GM12878 (cell line): ENCODE measurements around the gene LARGE1. TPM values are rescaled to one million over a fixed set of nuclear protein-coding genes. Genes with fewer than 3 reads are reported as not detected.

Experiments used
- ATAC-seq: fragments of 200-7000 bp; cut with Tn5 transposase; 3 replicates; pipeline ENCODE4 v1.9.1; 2020; ENCODE audit warnings: mild to moderate bottlenecking, moderate library complexity
- BruUV-seq: library from RNA; stranded (reverse); fragments of 400-500 nt; replicated peaks from 2 replicates; lab custom pipeline; 2021; lab: Mats Ljungman, UMichigan
- CTCF ChIA-PET: fragments of 300-600 bp; sonication (Branson Sonifier 250); formaldehyde crosslinking; extraction: SDS; loops from one replicate; lab custom pipeline; 2021; ENCODE audit warnings: inconsistent platforms; lab: Yijun Ruan, JAX
- POLR2A ChIA-PET: fragments of 350-600 bp; formaldehyde crosslinking; extraction: SDS; loops from one replicate; lab custom pipeline; 2021; ENCODE audit warnings: inconsistent platforms; lab: Charles Lee
- RAD21 ChIA-PET: fragments of 300-600 bp; sonication (Branson Sonifier 250); formaldehyde crosslinking; loops from one replicate; lab custom pipeline; 2023; ENCODE audit warnings: antibody characterized with exemption; ENCODE audit not compliant: unreplicated experiment; lab: Charles Lee
- SMC1A ChIA-PET: fragments of 300-600 bp; sonication (Branson Sonifier 250); formaldehyde crosslinking; loops from one replicate; lab custom pipeline; 2023; ENCODE audit not compliant: unreplicated experiment, uncharacterized antibody; lab: Charles Lee
- DNase-seq: peaks from one replicate; pipeline ENCODE4 v3.0.0-alpha.2; 2011; ENCODE audit warnings: low read depth, low spot score
- FAIRE-seq: peaks from 3 replicates; lab custom pipeline; 2011; peaks lifted over from hg19 to GRCh38; lab: Jason Lieb, UNC
- H2AFZ ChIP-seq: 2 replicates; pipeline ENCODE4 v1.6.0; 2011; ENCODE audit warnings: low read depth, low read length, control low read depth; ENCODE audit not compliant: control insufficient read depth
- H3K27ac ChIP-seq: 2 replicates; pipeline ENCODE4 v1.5.1; 2011; ENCODE audit warnings: control low read depth; ENCODE audit not compliant: control insufficient read depth, insufficient read depth
- H3K27me3 ChIP-seq, 2 experiments: replicated peaks in 1 of 2; 2 replicates each; pipeline versions ENCODE4 v1.6.0 to v1.6.1; 2011; ENCODE audit warnings: low read length in 1 of 2; ENCODE audit not compliant: control insufficient read depth in 2 of 2, insufficient read depth in 2 of 2
- H3K36me3 ChIP-seq, 2 experiments: 2 replicates each; pipeline ENCODE4 v1.5.1; 2011; ENCODE audit warnings: low read length in 1 of 2; ENCODE audit not compliant: control insufficient read depth in 2 of 2, insufficient read depth in 2 of 2
- H3K4me1 ChIP-seq: 2 replicates; pipeline ENCODE4 v1.6.1; 2011; ENCODE audit warnings: mild to moderate bottlenecking, low read length, moderate library complexity, mixed read lengths; ENCODE audit not compliant: control insufficient read depth, insufficient read depth
- H3K4me2 ChIP-seq: 2 replicates; pipeline ENCODE4 v1.6.0; 2011; ENCODE audit warnings: control low read depth; ENCODE audit not compliant: control insufficient read depth, insufficient read depth
- H3K4me3 ChIP-seq: fragments of 200-600 bp; sonication (generic); 2 replicates; pipeline ENCODE4 v1.5.1; 2016
- H3K79me2 ChIP-seq: 2 replicates; pipeline ENCODE4 v1.6.0; 2011; ENCODE audit warnings: low read length; ENCODE audit not compliant: control insufficient read depth, insufficient read depth
- H3K9ac ChIP-seq: 2 replicates; pipeline ENCODE4 v1.8.0; 2011; ENCODE audit warnings: low read length, control low read depth, mixed read lengths; ENCODE audit not compliant: control insufficient read depth, insufficient read depth
- H3K9me3 ChIP-seq: replicated peaks from 3 replicates; pipeline ENCODE4 v1.5.1; 2011; ENCODE audit warnings: mild to moderate bottlenecking, low read length; ENCODE audit not compliant: control insufficient read depth, insufficient read depth
- H4K20me1 ChIP-seq: 2 replicates; pipeline ENCODE4 v1.6.0; 2011; ENCODE audit not compliant: control insufficient read depth, insufficient read depth
- RFX5 ChIP-seq: IDR thresholded peaks from 2 replicates; pipeline ENCODE4 v1.6.1; 2011; ENCODE audit warnings: low read depth, low read length, improper control_type of control experiment
- TCF12 ChIP-seq: IDR thresholded peaks from 2 replicates; pipeline ENCODE4 v1.6.1; 2011; ENCODE audit warnings: low read depth, mild to moderate bottlenecking, low read length
- WGBS: methylation state at CpG from one replicate; pipeline ENCODE4 v1.1.6; 2016; ENCODE audit warnings: low lambda C conversion rate; ENCODE audit not compliant: insufficient replicate concordance, insufficient coverage; ENCODE audit errors: missing lambda C conversion rate; 5-methylcytosine and 5-hydroxymethylcytosine counted together
- in situ Hi-C: fragments of 300-500 bp; cut with MboI; formaldehyde crosslinking; loops from 9 replicates; pipeline ENCODE4 v1.14.3; 2018; ENCODE audit warnings: mixed read lengths
- intact Hi-C: fragments of 100-400 bp; cut with micrococcal nuclease; formaldehyde crosslinking; loops from one replicate; pipeline ENCODE4 v1.14.2; 2022; ENCODE audit not compliant: unreplicated experiment
- polyA plus RNA-seq, 11 experiments: library from polyadenylated mRNA; depleted of rRNA in 4 of 11; unstranded in 6 of 11; stranded (reverse) in 5 of 11; fragments of >200 nt; fragmentation: Nextera tagmentation in 4 of 11; fragmentation: Illumina TruSeq in 1 of 11; extraction: Ambion mirVana in 4 of 11; extraction: Trizol in 1 of 11; gene quantifications; 1 replicate in 1 of 11; 2 replicates in 10 of 11; pipeline versions ENCODE4 v1.2.1 to v1.2.3, GENCODE V29; 2011 to 2016; ENCODE audit warnings: inconsistent platforms in 2 of 11, missing spikeins in 2 of 11, low read depth in 1 of 11
- total RNA-seq, 4 experiments: library from RNA; depleted of rRNA in 3 of 4; stranded (reverse); fragments of >200 nt in 3 of 4; fragmentation: Illumina TruSeq in 1 of 4; extraction: Trizol in 1 of 4; gene quantifications; 2 replicates each; pipeline versions ENCODE4 v1.2.1 to v1.2.3, GENCODE V29; 2013 to 2021
- TF ChIP-seq, protein P1 (sequence below): IDR thresholded peaks from 2 replicates; pipeline ENCODE4 v1.6.1; 2012; ENCODE audit warnings: low read depth, low read length, improper control_type of control experiment
- TF ChIP-seq, protein P2 (sequence below): fragments of 450-650 bp; IDR thresholded peaks from 2 replicates; pipeline ENCODE4 v1.6.1; 2017; ENCODE audit warnings: mild to moderate bottlenecking, moderate library complexity

Gene LARGE1
- total and polyA plus RNA-seq, 10 of the 15 experiments (the other 5 are each of a cell fraction or from before 2014, with no cell fraction given): 3.2 to 41.4 (median 17.3) TPM

DNA sequence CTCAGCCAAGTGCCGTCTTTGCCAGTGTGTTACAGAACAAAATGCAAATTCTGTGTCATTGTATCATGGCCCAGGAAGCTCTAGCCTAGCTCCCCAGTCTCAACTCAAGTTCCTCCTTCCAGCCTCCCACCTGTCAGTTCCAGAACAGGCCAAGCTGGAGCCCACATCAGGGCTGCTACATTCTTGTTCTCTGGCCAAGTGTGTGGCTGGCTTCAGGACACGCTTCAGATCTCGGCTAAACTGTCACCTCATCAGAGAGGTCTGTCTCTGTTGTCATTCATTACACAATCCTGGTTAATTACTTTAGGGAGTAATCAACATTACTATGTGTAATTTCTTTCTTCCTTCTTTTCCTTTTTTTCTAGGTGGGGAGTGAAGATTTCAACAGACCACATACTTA lies 515.1 kb downstream of the LARGE1 start:
- FAIRE-seq (no peak), ATAC-seq (peak; percentile 22; the same call in 1 of the 3 replicates), DNase-seq (no peak)
- RAD21 ChIA-PET: no interaction called here
- WGBS: 63% methylated on average over 3 of the region's 3 CpGs
- Histone ChIP-seq H3K4me3 (no peak overlapping the region), H4K20me1 (no peaks in the 10 kb centered on the region), H3K36me3 (no peaks in the 10 kb centered on the region), H3K4me2 (no peak overlapping the region), H3K27me3 (no peaks in the 10 kb centered on the region), H3K27ac (no peak overlapping the region), H3K4me1 (no peaks in the 10 kb centered on the region), H2AFZ (no peak overlapping the region), H3K79me2 (no peaks in the 10 kb centered on the region), H3K9me3 (no peaks in the 10 kb centered on the region), H3K9ac (no peak overlapping the region)
- in situ Hi-C loops (no loop called here), intact Hi-C loops (no loop called here)
- CTCF ChIA-PET: interaction anchor here (1.4 kb wide), 2 partner anchors 104 to 114 kb away, joined by 4 to 6 read pairs; no protein-coding TSS in a partner anchor
- SMC1A ChIA-PET: interaction anchor here (0.7 kb wide), 1 partner anchor 11 kb away, joined by 3 read pairs; no protein-coding TSS in a partner anchor
- POLR2A ChIA-PET: interaction anchor here (0.5 kb wide), 1 partner anchor 1613 kb away, joined by 3 read pairs; no protein-coding TSS in a partner anchor
- BruUV-seq: no TSS peak
- TF ChIP-seq RFX5 (no peak), TCF12 (no peak)
- TF ChIP-seq, protein P1, sequence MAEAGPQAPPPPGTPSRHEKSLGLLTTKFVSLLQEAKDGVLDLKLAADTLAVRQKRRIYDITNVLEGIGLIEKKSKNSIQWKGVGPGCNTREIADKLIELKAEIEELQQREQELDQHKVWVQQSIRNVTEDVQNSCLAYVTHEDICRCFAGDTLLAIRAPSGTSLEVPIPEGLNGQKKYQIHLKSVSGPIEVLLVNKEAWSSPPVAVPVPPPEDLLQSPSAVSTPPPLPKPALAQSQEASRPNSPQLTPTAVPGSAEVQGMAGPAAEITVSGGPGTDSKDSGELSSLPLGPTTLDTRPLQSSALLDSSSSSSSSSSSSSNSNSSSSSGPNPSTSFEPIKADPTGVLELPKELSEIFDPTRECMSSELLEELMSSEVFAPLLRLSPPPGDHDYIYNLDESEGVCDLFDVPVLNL: no peak
- TF ChIP-seq, protein P2, sequence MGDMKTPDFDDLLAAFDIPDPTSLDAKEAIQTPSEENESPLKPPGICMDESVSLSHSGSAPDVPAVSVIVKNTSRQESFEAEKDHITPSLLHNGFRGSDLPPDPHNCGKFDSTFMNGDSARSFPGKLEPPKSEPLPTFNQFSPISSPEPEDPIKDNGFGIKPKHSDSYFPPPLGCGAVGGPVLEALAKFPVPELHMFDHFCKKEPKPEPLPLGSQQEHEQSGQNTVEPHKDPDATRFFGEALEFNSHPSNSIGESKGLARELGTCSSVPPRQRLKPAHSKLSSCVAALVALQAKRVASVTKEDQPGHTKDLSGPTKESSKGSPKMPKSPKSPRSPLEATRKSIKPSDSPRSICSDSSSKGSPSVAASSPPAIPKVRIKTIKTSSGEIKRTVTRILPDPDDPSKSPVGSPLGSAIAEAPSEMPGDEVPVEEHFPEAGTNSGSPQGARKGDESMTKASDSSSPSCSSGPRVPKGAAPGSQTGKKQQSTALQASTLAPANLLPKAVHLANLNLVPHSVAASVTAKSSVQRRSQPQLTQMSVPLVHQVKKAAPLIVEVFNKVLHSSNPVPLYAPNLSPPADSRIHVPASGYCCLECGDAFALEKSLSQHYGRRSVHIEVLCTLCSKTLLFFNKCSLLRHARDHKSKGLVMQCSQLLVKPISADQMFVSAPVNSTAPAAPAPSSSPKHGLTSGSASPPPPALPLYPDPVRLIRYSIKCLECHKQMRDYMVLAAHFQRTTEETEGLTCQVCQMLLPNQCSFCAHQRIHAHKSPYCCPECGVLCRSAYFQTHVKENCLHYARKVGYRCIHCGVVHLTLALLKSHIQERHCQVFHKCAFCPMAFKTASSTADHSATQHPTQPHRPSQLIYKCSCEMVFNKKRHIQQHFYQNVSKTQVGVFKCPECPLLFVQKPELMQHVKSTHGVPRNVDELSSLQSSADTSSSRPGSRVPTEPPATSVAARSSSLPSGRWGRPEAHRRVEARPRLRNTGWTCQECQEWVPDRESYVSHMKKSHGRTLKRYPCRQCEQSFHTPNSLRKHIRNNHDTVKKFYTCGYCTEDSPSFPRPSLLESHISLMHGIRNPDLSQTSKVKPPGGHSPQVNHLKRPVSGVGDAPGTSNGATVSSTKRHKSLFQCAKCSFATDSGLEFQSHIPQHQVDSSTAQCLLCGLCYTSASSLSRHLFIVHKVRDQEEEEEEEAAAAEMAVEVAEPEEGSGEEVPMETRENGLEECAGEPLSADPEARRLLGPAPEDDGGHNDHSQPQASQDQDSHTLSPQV: no peak
